Embryonic facial prominence (tissue), 1 donor: ENCODE measurements around the gene ZNF407.
"Not testable (repeated sequence)": the region's sequence is repeated elsewhere in the genome, so short reads cannot be mapped to it uniquely, and the experiment has no call there.

Experiments
- DNase-seq: peaks from one replicate; pipeline ENCODE4 v3.0.0-alpha.2; 2016; ENCODE audit errors: extremely low spot score

Gene ZNF407, protein sequence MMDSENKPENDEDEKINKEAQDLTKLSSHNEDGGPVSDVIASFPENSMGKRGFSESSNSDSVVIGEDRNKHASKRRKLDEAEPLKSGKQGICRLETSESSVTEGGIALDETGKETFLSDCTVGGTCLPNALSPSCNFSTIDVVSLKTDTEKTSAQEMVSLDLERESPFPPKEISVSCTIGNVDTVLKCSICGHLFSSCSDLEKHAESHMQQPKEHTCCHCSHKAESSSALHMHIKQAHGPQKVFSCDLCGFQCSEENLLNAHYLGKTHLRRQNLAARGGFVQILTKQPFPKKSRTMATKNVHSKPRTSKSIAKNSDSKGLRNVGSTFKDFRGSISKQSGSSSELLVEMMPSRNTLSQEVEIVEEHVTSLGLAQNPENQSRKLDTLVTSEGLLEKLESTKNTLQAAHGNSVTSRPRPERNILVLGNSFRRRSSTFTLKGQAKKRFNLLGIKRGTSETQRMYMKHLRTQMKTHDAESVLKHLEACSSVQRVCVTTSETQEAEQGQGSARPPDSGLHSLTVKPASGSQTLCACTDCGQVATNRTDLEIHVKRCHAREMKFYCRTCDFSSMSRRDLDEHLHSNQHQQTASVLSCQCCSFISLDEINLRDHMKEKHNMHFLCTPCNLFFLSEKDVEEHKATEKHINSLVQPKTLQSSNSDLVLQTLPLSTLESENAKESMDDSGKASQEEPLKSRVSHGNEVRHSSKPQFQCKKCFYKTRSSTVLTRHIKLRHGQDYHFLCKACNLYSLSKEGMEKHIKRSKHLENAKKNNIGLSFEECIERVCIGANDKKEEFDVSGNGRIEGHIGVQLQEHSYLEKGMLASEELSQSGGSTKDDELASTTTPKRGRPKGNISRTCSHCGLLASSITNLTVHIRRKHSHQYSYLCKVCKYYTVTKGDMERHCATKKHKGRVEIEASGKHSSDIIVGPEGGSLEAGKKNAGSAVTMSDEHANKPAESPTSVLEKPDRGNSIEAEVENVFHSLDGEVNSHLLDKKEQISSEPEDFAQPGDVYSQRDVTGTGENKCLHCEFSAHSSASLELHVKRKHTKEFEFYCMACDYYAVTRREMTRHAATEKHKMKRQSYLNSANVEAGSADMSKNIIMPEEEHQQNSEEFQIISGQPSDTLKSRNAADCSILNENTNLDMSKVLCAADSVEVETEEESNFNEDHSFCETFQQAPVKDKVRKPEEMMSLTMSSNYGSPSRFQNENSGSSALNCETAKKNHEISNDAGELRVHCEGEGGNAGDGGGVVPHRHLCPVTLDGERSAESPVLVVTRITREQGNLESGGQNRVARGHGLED (N-terminal part only)

DNA sequence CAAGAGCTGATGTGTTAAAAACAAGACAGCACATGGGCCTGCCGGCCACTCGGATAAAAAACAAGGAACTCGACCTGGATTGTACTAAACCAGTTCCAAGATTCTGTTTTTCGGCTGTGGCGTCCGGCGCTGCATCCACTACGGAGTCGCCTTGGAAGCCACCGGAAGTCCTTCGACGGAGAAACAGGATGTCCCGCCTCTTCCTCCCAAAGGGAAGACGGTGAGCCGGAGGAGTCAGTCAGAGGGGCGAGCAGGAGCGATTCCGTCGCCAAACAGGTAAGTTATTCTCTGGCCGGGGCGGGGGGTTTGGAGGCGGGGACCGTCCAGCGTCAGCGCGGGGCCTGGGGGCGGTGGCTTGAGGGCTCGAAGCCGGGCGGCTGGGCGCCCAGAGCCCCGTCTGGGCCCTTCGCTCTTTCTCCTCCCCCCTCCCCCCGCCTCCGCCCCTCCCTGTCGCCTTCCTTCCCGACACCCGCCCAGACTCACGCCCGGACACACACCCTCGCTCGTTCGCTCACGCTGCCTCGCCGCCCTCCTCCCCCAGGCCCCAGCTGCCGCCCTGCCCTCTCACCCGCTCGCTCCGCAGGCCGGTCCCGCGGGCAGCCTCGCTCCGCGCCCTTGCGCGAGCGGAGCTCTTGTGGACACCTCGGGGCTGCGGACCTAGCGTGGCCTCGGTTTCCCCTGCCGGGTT is at the start of gene ZNF407:
TSS of gene ZNF407 (plus strand) at position 209 of the 688 bp plus-strand sequence. CDS start 33,150 bp downstream, outside the sequence.
- DNase-seq = peak; percentile 90

DNA sequence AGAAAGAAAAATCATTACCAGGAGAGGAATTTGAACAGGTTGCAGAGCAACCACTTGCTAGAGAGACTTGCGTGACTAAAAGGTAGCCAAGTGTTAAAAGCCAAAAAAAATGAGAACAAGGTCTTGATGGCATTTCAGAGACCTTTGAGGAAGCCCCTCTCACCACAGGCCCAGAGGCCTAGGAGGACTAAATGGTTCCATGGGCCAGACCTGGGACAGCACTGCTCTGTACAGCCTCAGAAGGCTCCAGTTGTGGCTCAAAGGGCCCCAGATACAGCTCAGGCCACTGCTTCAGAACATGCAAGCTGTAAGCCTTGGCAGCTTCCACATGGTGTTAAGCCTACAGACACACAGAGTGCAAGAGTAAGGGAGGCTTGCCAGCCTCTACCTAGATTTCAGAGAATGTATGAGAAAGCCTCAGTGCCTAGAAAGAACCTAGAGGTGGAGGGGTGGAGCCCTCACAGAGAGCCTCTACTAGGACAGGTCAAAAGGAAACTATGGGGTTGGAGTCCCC is 48.0 kb upstream of the ZNF407 start:
- DNase-seq = no peak

DNA sequence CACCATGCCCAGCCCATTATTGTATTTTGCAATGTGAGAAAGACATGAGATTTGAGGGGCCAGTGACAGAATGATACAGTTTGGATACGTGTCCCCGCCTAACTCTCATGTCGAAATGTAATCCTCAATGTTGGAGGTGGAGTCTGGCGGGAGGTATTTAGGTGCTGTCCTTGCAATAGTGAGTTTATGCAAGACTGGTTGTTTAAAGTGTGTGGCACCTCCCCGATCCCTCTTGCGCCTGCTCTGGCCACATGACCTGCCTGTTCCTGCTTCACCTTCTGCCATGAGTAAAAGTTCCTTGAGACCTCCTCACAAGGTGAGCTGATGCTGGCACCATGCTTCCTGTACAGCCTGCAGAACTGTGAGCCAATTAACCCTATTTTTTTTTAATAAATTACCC is 46.8 kb upstream of the ZNF407 start:
- no peak for DNase-seq

DNA sequence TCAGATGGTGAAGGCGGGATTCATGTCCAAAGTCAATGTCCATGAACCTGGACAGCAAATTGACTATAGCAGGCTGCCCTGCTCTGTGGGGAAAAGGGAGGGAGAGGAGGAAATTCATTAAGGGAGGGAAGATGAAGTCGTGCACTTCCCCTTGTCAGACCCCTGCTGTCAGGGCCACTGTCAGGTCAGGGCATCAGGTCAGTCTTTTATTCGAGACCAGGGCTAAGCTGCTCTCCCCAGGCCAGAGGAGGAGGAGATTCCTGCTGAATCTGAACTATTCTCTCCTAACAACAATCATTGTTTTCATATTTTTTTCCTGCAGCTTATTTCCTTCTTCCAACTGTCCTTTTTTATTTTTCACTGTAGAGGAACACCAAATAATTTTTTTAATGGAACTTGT is 46.2 kb upstream of the ZNF407 start:
- no peak for DNase-seq

DNA sequence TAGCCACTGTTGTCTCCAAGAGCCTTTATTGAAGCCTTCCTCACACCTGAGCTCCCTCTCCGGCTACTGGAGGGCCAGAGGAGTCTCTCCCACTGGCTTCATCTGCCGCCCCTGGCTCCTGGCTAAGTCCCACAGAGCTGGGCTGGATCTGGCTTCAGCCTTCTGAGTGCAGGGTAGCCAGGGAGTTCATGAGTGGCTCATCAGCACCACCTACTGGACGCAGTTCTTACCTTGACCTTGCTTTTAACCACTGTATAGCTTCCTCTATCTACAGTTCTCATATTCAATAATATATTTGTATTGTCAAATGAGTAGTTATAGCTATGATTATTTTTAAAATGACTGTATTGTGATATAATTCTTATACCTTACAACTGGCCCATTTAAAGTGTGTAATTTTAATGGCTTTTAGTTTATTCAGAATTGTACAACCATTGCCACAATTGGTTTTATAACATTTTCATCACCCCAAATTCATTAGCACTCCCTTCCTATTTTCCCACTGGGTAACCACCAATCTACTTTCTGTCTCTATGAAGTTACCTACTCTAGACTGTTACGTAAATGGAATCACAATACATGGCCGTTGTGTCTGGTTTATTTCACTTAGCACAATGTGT is 45.6 kb upstream of the ZNF407 start:
- peak; percentile 53 for DNase-seq

DNA sequence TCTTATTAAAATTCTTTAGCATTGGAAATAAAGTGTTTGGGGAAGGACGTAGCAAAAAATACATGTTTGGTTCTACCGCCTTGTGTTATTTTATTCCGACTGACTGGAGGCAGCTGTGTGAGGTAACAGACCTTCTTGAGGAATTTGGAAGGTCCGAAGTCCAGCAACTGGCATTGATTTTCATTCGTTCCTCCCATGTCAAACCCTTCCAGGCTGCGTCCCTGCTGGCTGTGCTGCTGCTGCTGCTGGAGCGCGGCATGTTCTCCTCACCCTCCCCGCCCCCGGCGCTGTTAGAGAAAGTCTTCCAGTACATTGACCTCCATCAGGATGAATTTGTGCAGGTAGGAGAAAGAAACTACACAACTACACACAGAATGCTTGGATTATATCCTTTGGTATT is 41.5 kb upstream of the ZNF407 start:
- no peak for DNase-seq

DNA sequence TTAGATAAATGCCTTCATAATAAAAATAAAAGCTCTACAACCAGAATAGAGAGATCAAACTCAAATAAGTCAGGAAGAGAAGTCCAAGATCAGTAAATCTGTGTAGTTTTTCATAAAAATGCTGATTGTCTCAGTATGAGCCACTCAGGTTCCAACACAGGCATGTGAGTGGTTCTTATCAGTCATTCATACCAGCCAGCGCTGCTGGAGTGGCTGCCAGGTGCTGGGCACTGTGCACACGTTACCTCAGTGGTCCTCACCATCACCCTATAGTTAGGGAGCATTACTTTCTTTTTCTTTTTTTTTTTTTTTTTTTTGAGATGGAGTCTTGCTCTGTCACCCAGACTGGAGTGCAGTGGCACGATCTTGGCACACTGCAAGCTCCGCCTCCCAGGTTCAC is 39.6 kb upstream of the ZNF407 start:
- DNase-seq = no peak

DNA sequence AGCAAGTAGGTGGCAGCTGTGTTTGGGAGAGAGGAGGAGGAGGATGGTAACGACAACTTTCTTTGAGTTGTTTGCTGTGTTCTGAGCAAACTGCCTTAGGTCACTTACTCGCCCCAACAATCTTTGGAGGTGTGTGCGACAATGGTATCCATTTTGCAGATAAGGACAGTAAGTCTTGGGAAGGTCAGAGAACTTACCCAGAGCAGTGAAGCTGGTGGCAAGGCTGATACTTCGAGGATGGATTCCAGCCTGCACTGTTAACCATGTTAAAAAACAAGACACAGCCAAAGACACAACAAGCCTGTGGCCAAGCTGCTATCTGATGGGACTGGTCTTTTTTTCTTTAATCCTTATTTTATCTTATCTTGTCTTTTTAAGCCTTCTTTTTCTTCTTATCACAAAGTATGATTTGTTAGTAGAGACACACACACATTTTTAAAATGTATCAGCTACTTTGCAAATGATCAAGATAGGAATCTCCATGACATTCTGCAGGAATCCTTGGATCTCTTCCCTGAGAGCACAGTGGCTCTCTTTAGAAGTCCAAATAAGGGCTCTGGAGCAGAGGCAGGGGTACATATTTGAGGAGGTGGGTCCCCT is 35.4 kb upstream of the ZNF407 start:
- no peak for DNase-seq

DNA sequence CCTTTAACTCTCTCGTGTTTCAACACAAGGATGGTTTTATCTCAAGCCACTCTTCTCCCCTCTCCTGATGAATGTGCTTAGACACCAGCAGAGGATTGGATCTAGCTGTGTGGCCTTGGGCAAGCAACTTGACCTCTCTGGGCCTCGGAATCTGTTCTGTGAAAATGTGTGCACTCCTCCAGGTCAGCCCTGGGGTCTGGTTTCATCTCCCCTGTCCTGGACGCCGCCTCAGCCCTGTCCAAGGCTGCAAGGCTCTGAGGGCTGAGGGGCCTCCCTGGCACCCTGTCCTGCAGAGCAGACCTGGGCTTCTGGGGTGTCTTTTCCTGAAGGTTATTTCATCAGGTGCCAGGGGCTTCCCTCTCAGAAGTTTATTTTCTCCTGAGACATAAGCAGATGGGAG is 34.9 kb upstream of the ZNF407 start:
- DNase-seq = no peak

DNA sequence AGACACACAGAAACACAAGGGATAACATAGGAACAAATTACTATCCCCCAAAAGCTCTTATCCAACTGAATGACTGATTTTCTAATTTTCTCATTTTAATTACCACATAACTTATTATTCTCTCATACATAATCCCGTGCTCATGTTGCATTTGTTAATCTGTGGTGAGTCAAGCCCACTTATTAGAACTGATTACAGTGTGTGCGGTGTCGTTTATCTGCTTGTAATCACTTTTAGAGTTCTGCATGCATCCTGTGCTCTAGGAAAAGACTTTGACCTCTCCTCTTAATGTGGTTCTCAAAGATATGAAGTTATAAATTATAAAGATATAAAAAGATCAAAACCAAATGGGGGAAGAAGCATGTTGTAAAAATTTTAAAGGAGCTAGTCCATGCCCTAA is 33.7 kb upstream of the ZNF407 start:
- no peak for DNase-seq

DNA sequence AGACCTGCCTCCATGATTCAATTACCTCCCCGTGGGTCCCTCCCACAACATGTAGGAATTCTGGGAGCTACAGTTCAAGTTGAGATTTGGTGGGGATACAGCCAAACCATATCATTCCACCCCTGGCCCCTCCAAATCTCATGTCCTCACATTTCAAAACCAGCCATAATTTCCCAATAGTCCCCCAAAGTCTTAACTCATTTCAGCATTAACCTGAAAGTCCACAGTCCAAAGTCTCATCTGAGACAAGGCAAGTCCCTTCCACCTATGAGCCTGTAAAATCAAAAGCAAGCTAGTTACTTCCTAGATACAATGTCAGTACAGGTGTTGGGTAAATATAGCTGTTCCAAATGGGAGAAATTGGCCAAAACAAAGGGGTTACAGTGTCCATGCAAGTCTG is 32.5 kb upstream of the ZNF407 start:
- DNase-seq = not testable (repeated sequence)

DNA sequence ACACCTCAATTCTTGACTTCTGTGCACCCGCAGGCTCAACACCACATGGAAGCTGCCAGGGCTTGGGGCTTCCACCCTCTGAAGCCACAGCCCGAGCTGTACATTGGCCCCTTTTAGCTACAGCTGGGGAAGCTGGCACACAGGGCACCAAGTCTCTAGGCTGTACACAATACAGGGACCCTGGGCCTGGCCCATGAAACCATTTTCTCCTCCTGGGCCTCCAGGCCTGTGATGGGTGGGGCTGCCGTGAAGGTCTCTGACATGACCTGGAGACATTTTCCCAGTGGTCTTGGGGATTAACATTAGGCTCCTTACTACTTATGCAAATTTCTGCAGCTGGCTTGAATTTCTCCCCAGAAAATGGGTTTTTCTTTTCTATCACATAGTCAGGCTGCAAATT is 31.7 kb upstream of the ZNF407 start:
- DNase-seq = not testable (repeated sequence)

DNA sequence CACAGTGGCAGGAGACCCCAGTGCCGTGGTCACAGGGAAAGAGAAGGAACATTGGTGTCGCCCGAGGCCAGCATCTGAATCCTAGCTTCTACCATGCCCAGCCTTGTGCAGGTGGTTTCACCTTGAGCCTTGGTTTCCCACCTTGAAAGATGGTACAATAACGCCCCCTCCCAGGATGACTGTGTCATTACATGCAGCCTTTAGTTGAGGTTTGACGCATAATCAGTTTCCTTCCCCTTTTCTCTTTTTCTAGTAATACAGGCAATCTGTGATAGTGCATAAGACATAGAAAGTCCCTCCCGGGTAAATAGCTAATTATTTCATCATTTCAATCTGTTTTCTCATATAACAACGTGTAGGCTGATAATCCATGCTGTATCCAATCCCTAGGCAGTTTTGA is 29.8 kb upstream of the ZNF407 start:
- DNase-seq = no peak

DNA sequence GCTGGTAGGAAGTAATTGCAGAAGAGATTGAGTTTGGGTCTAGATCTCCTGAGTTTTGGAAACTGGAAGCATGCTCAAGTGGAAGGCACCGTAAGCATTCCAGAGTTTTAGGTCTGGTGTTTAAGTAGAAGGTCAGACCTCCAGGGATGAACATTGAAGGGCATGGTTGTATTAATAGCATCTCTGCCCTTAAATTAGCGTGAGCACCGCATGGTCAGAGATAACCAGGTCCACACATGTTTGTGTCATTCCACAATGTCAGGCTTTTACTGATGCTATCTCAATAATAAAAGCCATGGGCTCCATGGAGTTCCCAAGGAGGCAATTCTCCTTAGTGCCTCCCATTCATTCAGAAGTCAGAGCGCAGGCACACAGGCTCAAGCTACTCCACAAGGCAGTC is 28.3 kb upstream of the ZNF407 start:
- DNase-seq = no peak

DNA sequence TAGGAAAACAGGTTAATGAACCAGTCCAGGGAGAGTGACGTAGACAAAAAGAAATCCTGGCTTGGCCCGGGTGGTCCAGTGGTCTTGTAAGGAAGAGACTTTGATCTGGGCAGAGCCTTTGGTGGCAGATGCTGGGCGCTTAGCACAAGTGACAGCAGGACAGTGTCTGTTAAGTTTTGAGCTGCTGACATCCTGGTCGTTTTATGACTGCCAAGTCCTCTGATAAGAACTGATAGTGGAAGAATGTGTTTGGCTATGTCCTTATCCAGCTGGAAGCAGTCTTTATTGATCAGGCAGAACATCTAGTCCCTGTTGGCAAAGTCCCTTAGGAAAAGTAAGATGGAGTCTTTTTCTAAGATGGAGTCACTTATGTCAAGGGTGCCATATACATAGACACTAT is 27.4 kb upstream of the ZNF407 start:
- no peak for DNase-seq

DNA sequence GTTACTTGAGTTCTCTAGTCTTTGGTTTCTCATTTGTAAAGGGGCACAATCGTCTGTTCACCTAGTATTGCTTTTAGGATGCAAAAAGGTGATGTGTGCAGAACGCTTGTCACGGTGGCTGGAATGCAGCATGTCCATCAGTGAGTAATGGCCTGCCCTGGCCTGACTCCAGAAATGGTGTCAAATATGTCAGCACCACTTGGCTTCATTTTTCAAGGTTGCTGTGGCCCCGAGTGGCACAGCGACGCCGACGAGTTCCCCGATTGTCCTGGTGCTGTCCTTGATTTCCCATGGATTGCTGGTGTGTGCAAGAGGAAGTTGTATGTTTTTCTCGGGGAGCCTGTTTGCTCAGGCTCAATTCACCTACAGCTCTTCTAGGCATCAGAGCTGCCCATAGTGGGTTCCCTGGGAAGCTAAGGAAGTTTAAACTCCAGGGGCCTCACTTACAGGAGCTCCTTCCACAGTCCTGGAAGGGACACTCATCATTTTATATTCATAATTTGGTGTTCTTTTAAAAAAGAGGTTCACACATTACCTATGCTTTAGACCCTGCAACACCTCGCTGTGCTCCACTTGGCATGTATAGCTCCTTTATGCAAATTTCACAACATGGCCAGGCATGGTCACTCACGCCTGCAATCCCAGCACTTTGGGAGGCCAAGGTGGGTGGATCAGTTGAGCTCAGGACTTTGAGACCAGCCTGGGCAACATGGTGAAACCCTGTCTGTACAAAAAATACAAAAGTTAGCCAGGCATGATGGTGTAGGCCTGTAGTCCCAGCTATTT is 25.6 kb upstream of the ZNF407 start:
- no peak for DNase-seq

DNA sequence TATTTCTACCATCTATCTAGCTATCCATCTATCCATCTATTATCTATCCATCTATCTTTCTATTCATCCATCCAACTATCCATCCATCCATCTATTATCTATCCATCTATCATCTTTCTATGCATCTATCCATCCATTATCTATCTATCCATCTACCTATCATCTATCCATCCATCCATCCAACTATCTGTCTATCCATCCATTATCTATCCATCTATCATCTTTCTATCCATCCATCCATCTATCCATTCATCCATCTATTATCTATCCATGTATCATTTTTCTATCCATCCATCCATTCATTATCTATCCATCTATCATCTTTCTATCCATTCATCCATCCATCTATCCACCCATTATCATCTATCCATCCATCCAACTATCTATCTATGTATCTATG is 24.6 kb upstream of the ZNF407 start:
- DNase-seq = no peak

DNA sequence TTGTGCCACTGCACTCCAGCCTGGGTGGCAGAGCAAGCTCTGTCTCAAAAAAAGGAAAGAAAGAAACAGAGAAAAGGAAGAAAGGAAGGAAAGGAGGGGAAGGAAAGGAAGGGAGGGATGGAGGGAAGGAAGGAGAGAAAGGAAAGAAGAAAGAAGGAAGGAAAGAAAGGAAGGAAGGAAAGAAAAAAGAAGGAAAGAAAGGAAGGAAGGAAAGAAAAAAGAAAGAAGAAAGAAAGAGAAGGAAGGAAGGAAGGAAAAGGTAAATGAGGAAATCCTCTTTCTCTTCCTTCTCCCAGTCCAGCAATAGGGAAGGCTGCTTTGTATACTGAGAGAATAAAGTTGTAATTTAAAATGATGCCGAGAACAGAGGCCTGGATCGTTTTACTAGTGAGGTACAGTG is 22.8 kb upstream of the ZNF407 start:
- no peak for DNase-seq

DNA sequence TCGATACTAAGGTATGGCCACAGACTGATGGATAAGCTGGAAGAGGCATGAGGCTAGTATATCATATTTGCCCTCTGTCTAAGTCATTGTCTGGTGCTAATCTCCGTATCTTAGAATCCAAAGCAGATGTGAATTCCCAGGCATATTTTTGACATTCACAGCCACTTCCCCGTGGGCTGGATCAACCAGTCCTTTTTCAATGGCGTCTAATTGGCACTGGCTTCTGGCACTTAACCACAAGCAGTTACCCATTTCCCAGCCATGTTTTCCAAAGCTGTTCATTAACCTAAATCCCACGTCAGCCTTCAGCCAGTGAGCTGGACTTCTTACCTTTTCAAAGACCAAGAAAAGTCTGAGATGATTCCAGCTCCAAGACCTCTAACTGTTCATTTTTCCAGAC is 20.7 kb upstream of the ZNF407 start:
- no peak for DNase-seq
